Esophagus muscularis mucosa (tissue), 4 donors: Measurements from ENCODE around the gene TBKBP1. TPM values are rescaled to one million over a fixed set of nuclear protein-coding genes. Genes with fewer than 3 reads are reported as not detected.
A peak's percentile ranks its signal among the peaks of the same experiment; 100 is the strongest.

Experiments
- DNase-seq: peaks from one replicate; pipeline ENCODE4 v3.0.0-alpha.2; 2017; ENCODE audit errors: extremely low spot score
- H3K27ac ChIP-seq, 4 donors: fragments of 200-600 bp; sonication (generic); replicated peaks in 1 of 4; 1 replicate in 3 of 4; 2 replicates in 1 of 4; pipeline ENCODE4 v1.5.1; 2016 to 2019; ENCODE audit warnings: mild to moderate bottlenecking in 1 of 4
- H3K27me3 ChIP-seq, 4 donors: fragments of 200-600 bp; sonication (generic); one replicate each; pipeline versions ENCODE4 v1.5.1 to v1.6.0; 2016 to 2019
- H3K36me3 ChIP-seq, 4 donors: fragments of 200-600 bp; sonication (generic); one replicate each; pipeline ENCODE4 v1.5.1; 2016 to 2019
- H3K4me1 ChIP-seq, 4 donors: fragments of 200-600 bp; sonication (generic); one replicate each; pipeline ENCODE4 v1.5.1; 2016 to 2019
- H3K4me3 ChIP-seq, 4 donors: fragments of 200-600 bp; sonication (generic); 1 replicate in 2 of 4; 2 replicates in 2 of 4; pipeline ENCODE4 v1.5.1; 2016 to 2019; ENCODE audit warnings: mild to moderate bottlenecking in 4 of 4, moderate library complexity in 1 of 4
- H3K9me3 ChIP-seq, 4 donors: fragments of 200-600 bp; sonication (generic); 1 replicate in 3 of 4; 2 replicates in 1 of 4; pipeline ENCODE4 v1.5.1; 2016 to 2019
- EP300 ChIP-seq: sonication (generic); formaldehyde crosslinking; IDR thresholded peaks from one replicate; pipeline ENCODE4 v1.6.1; 2017; ENCODE audit warnings: antibody characterized with exemption
- POLR2A ChIP-seq: fragments of 450-650 bp; IDR thresholded peaks from one replicate; pipeline ENCODE4 v1.6.1; 2017; ENCODE audit warnings: antibody characterized with exemption, moderate library complexity, mild to moderate bottlenecking, low read depth
- POLR2AphosphoS5 ChIP-seq, 2 donors: sonication (generic); formaldehyde crosslinking; IDR thresholded peaks; one replicate each; pipeline ENCODE4 v1.6.1; 2017; ENCODE audit warnings: antibody characterized with exemption in 2 of 2
- WGBS: methylation state at CpG from one replicate; pipeline ENCODE4 v1.1.5; 2018; 5-methylcytosine and 5-hydroxymethylcytosine counted together
- intact Hi-C: fragments of 100-400 bp; cut with DNase I; formaldehyde crosslinking; loops from one replicate; pipeline ENCODE4 v1.15.1; 2023
- total RNA-seq, 4 donors: library from RNA; depleted of rRNA; stranded (reverse); fragments of >200 nt; gene quantifications; one replicate each; pipeline versions ENCODE4 v1.1.0 to v1.2.1, GENCODE V29; 2016
- TF ChIP-seq, protein P1 (sequence below), 3 experiments: fragments of 200-600 bp in 2 of 3; fragments of 450-650 bp in 1 of 3; sonication (generic) in 2 of 3; IDR thresholded peaks; one replicate each; pipeline ENCODE4 v1.5.1; 2017 to 2019; ENCODE audit warnings: antibody characterized with exemption in 3 of 3, mild to moderate bottlenecking in 2 of 3, moderate library complexity in 1 of 3

The TBKBP1 gene
- total RNA-seq, 4 donors from 2014 or later = 11.9 to 26.9 (median 21.2) TPM

DNA sequence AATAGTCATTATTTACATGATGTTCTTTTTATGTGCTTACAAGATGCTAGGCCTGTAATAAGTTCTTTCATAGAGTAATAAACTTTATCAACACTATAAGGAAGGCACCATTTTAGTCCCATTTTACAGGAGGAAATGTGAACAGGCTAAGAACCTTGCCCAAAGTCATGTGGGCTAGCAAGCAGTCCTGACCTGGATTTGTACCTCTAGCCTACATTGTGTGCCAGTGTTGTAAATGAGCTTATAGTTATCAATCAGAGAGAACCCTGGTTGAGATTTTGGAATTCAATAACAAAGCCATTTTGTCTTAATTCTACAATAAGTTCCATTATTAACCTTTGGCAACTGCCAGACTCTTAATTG is 6.7 kb upstream of the TBKBP1 start:
- peak overlapping the region in 1 of 4 donors; percentile 19 for H3K27ac ChIP-seq
- H3K36me3 ChIP-seq = peaks cover 9 to 26% (median 23%) of the 10 kb centered on the region in 4 donors
- H3K4me3 ChIP-seq = no peak overlapping the region
- H3K27me3 ChIP-seq = no peaks in the 10 kb centered on the region
- no peak for DNase-seq
- TF ChIP-seq POLR2A (no peak), POLR2AphosphoS5 (IDR thresholded peaks at IDR 0.05) (no peak), EP300 (no peak)
- TF ChIP-seq, protein P1, sequence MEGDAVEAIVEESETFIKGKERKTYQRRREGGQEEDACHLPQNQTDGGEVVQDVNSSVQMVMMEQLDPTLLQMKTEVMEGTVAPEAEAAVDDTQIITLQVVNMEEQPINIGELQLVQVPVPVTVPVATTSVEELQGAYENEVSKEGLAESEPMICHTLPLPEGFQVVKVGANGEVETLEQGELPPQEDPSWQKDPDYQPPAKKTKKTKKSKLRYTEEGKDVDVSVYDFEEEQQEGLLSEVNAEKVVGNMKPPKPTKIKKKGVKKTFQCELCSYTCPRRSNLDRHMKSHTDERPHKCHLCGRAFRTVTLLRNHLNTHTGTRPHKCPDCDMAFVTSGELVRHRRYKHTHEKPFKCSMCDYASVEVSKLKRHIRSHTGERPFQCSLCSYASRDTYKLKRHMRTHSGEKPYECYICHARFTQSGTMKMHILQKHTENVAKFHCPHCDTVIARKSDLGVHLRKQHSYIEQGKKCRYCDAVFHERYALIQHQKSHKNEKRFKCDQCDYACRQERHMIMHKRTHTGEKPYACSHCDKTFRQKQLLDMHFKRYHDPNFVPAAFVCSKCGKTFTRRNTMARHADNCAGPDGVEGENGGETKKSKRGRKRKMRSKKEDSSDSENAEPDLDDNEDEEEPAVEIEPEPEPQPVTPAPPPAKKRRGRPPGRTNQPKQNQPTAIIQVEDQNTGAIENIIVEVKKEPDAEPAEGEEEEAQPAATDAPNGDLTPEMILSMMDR (IDR thresholded peaks at IDR 0.05) = no peak
- H3K9me3 ChIP-seq = no peaks in the 10 kb centered on the region
- H3K4me1 ChIP-seq = peaks cover 5 to 18% (median 15%) of the 10 kb centered on the region in 4 donors
- intact Hi-C loops = no loop called here

DNA sequence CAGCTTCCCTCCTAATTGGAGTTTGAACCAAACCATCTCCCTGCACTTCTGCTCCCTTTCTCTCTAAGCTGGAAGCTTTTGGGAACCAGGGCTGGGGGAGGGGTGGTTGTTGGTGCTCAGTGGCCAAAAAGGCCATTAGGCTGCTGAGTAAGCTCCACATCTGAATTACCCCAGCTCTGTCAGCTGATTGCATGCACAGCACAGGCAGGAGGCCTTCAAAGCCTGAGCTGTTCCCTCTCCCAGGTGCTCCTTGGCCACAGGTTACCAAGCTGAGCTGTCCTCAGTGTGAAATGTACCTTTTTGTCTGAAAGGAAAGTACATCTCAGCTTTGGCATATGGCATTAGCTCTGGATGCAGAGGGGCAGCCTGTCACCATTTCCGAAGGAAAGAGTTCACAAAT is 6.2 kb upstream of the TBKBP1 start:
- WGBS = 85% methylated on average over 1 of the region's 1 CpG
- Histone ChIP-seq H3K4me1 (peaks cover 5 to 22% (median 19%) of the 10 kb centered on the region in 4 donors), H3K9me3 (no peaks in the 10 kb centered on the region), H3K4me3 (no peak overlapping the region), H3K27me3 (no peaks in the 10 kb centered on the region), H3K36me3 (peaks cover 5 to 21% (median 19%) of the 10 kb centered on the region in 4 donors), H3K27ac (peak overlapping the region in 1 of 4 donors; percentile 19)
- no peak for TF ChIP-seq EP300
- TF ChIP-seq POLR2AphosphoS5 (IDR thresholded peaks at IDR 0.05) = no peak
- no peak for TF ChIP-seq POLR2A
- TF ChIP-seq, protein P1 (IDR thresholded peaks at IDR 0.05) = no peak
- no peak for DNase-seq
- intact Hi-C loops = no loop called here

DNA sequence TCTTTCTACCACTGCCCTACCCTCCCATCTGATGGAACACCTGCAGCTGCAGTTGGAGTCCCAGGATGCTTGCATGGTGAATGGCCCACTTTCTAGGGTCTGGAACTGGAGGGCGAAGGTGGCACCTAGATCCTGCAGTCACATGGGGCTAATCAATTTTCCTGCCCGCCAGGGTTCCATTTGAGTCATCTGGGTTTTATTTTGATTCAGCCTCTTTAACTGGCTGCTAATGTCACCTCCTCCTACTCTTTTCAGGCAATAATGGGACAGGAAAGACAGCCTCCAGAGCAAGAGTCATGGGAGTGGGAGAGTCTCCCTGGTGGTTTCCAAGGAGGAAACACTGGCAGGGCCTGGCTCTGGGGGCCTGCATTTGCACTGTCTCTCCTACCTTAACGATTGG is 3.8 kb upstream of the TBKBP1 start:
- Histone ChIP-seq H3K9me3 (no peaks in the 10 kb centered on the region), H3K4me1 (peaks cover 14 to 35% (median 33%) of the 10 kb centered on the region in 4 donors), H3K4me3 (no peak overlapping the region), H3K27ac (no peak overlapping the region), H3K27me3 (no peaks in the 10 kb centered on the region), H3K36me3 (no peaks in the 10 kb centered on the region)
- TF ChIP-seq EP300 = no peak
- no peak for TF ChIP-seq POLR2AphosphoS5 (IDR thresholded peaks at IDR 0.05)
- no peak for TF ChIP-seq POLR2A
- TF ChIP-seq, protein P1 (IDR thresholded peaks at IDR 0.05) = no peak
- no peak for DNase-seq
- 72% methylated on average over 3 of the region's 3 CpGs for WGBS
- intact Hi-C loops = no loop called here

DNA sequence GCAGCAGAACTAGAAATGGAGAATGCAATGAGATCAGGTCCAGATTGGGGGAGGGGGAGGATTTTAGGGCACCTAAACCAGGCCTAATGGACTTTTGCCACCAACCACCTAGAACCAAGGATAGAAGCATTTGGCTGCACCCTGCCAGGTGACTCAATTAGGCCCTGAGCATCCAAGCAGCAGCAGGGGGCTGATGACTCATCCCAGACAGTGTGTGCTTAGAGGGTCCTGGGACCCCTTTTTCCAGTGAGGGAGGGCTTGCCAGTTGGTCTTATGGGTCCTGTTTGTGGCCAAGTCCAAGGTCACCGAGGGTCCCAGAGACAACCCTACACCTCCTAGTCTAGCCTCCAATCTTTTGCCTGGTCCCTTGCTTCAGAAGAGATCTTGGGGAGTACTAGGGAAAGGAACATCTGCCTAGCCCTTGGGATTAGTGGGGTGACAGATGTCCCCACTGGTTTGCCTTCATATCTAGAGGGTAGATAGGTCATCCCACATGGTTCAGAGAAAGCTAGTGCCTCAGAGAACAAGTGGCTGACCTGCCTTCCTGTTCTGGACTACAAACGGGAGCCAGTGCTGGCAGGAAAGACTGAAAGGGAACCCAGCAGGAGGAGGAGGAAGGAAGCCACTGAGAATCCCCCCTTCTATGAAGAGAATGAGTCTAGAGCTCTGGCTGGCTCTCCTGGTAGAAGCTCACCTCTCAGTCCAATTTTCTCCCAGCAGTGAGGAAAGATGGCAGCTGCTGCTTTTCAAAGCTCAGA is 1.6 kb upstream of the TBKBP1 start:
- H3K27me3 ChIP-seq = no peaks in the 10 kb centered on the region
- DNase-seq = no peak

More for the DNA sequence above, 1.6 kb upstream of the TBKBP1 start:
- WGBS = 22% methylated on average over 1 of the region's 2 CpGs
- Histone ChIP-seq H3K9me3 (no peaks in the 10 kb centered on the region), H3K27ac (no peak overlapping the region), H3K4me1 (peaks cover 9 to 43% (median 35%) of the 10 kb centered on the region in 4 donors), H3K4me3 (no peak overlapping the region), H3K36me3 (peaks cover 0 to 9% (median 7%) of the 10 kb centered on the region in 4 donors)
- intact Hi-C loops = no loop called here
- no peak for TF ChIP-seq POLR2A
- no peak for TF ChIP-seq EP300
- TF ChIP-seq, protein P1 (IDR thresholded peaks at IDR 0.05) = no peak
- TF ChIP-seq POLR2AphosphoS5 (IDR thresholded peaks at IDR 0.05) = no peak
